Measurements from ENCODE around the gene MYL12B.

The MYL12B gene

GRCh38 chr18:3251963-3252277 is 10.0 kb upstream of the MYL12B start:
- H3K4me3 ChIP-seq (ENCODE audit: low read length) = no peak overlapping the region
- no peak overlapping the region for H3K9ac ChIP-seq (ENCODE audit: low read depth, low read length)
- H3K27ac ChIP-seq (ENCODE audit: low read depth, low read length) = peak overlapping the region; percentile 28; the same call in 1 of the 2 replicates
- peaks cover 61% of the 10 kb centered on the region for H3K36me3 ChIP-seq (ENCODE audit: insufficient read depth, low read length)
- no peaks in the 10 kb centered on the region for H3K9me3 ChIP-seq (ENCODE audit: insufficient read depth, low read depth, low read length)
- H3K27me3 ChIP-seq (ENCODE audit: insufficient read depth, low read length) = no peaks in the 10 kb centered on the region
- 92% methylated on average over 2 of the region's 3 CpGs for WGBS
- H3K4me1 ChIP-seq (ENCODE audit: insufficient read depth, low read length) = peaks cover 25% of the 10 kb centered on the region

DNA sequence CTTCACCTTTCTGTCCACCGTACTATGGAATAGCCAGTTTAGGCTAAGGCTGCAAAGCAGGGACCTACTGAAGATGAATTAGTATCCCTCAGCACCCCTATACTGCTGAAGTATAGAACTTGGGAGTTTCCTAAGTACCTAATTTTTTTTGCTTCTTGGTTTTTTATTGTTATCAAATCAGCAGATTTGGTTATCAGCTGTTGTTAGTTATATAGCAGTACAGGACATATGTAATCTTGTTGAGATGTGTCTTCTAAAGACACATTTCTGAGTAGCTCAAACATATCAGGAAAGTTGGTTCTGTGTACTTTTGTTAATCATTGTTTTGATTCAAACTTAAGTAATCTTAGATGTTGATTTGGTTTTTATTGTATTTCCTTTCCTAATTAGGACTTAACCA is 9.1 kb upstream of the MYL12B start:
- Histone ChIP-seq H3K9ac (ENCODE audit: low read depth, low read length) (no peak overlapping the region), H3K4me3 (ENCODE audit: low read length) (no peak overlapping the region), H3K9me3 (ENCODE audit: insufficient read depth, low read depth, low read length) (no peaks in the 10 kb centered on the region), H3K36me3 (ENCODE audit: insufficient read depth, low read length) (peaks cover 70% of the 10 kb centered on the region), H3K27me3 (ENCODE audit: insufficient read depth, low read length) (no peaks in the 10 kb centered on the region), H3K4me1 (ENCODE audit: insufficient read depth, low read length) (peaks cover 31% of the 10 kb centered on the region), H3K27ac (ENCODE audit: low read depth, low read length) (no peak overlapping the region)
- 93% methylated on average over 1 of the region's 1 CpG for WGBS

GRCh38 chr18:3254725-3255124 is 7.2 kb upstream of the MYL12B start:
- peaks cover 78% of the 10 kb centered on the region for H3K36me3 ChIP-seq (ENCODE audit: insufficient read depth, low read length)
- no peaks in the 10 kb centered on the region for H3K9me3 ChIP-seq (ENCODE audit: insufficient read depth, low read depth, low read length)
- H3K4me1 ChIP-seq (ENCODE audit: insufficient read depth, low read length) = peaks cover 23% of the 10 kb centered on the region
- H3K4me3 ChIP-seq (ENCODE audit: low read length) = no peak overlapping the region
- H3K9ac ChIP-seq (ENCODE audit: low read depth, low read length) = no peak overlapping the region
- WGBS = 95% methylated on average over 4 of the region's 4 CpGs
- H3K27ac ChIP-seq (ENCODE audit: low read depth, low read length) = no peak overlapping the region
- no peaks in the 10 kb centered on the region for H3K27me3 ChIP-seq (ENCODE audit: insufficient read depth, low read length)

- Histone ChIP-seq H3K9ac (ENCODE audit: low read depth, low read length) (no peak overlapping the region), H3K9me3 (ENCODE audit: insufficient read depth, low read depth, low read length) (no peaks in the 10 kb centered on the region), H3K27ac (ENCODE audit: low read depth, low read length) (no peak overlapping the region), H3K36me3 (ENCODE audit: insufficient read depth, low read length) (peaks cover 70% of the 10 kb centered on the region), H3K27me3 (ENCODE audit: insufficient read depth, low read length) (no peaks in the 10 kb centered on the region), H3K4me1 (ENCODE audit: insufficient read depth, low read length) (peaks cover 20% of the 10 kb centered on the region; the same call in 1 of the 2 replicates), H3K4me3 (ENCODE audit: low read length) (no peak overlapping the region)
- 98% methylated on average over 4 of the region's 5 CpGs for WGBS
Observed at GRCh38 chr18:3255611-3256165, 6.2 kb upstream of the MYL12B start.

- peak overlapping the region; percentile 65; the same call in 1 of the 2 replicates for H3K27ac ChIP-seq (ENCODE audit: low read depth, low read length)
- no peaks in the 10 kb centered on the region for H3K27me3 ChIP-seq (ENCODE audit: insufficient read depth, low read length)
- H3K9me3 ChIP-seq (ENCODE audit: insufficient read depth, low read depth, low read length) = no peaks in the 10 kb centered on the region
- H3K36me3 ChIP-seq (ENCODE audit: insufficient read depth, low read length) = peaks cover 68% of the 10 kb centered on the region
- H3K9ac ChIP-seq (ENCODE audit: low read depth, low read length) = no peak overlapping the region
- 92% methylated on average over 5 of the region's 5 CpGs for WGBS
- peaks cover 10% of the 10 kb centered on the region; the same call in 1 of the 2 replicates for H3K4me1 ChIP-seq (ENCODE audit: insufficient read depth, low read length)
- H3K4me3 ChIP-seq (ENCODE audit: low read length) = no peak overlapping the region
Observed at GRCh38 chr18:3256693-3257626, 5.0 kb upstream of the MYL12B start.

DNA sequence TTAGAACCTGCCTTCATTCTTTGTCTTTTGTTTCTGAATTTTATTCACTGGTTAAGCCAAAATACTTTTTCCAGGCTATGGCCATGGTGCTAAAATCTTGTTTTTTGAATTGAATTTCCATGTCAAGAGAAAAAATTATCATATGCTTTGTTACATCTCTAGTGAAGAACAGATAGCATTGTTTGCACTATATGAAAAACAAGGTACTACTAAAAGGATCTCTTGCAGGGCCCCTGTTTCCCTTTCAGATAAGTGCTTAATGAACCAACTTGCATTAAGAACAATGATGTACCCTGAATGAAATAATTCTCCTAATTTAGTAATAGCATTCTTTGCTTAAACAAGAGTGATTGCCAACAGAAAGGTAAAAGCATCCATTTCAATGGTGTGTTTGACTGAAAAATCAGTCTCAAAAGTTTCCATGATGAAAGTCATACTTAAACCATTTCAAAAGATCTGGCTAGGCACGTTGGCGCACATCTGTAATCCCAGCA is 4.3 kb upstream of the MYL12B start:
- peak overlapping the region; percentile 65; the same call in 1 of the 2 replicates for H3K27ac ChIP-seq (ENCODE audit: low read depth, low read length)
- peaks cover 10% of the 10 kb centered on the region; the same call in 1 of the 2 replicates for H3K4me1 ChIP-seq (ENCODE audit: insufficient read depth, low read length)
- no peaks in the 10 kb centered on the region for H3K27me3 ChIP-seq (ENCODE audit: insufficient read depth, low read length)
- peaks cover 66% of the 10 kb centered on the region for H3K36me3 ChIP-seq (ENCODE audit: insufficient read depth, low read length)
- 94% methylated on average over 2 of the region's 2 CpGs for WGBS
- no peak overlapping the region for H3K9ac ChIP-seq (ENCODE audit: low read depth, low read length)
- H3K9me3 ChIP-seq (ENCODE audit: insufficient read depth, low read depth, low read length) = no peaks in the 10 kb centered on the region
- H3K4me3 ChIP-seq (ENCODE audit: low read length) = no peak overlapping the region

DNA sequence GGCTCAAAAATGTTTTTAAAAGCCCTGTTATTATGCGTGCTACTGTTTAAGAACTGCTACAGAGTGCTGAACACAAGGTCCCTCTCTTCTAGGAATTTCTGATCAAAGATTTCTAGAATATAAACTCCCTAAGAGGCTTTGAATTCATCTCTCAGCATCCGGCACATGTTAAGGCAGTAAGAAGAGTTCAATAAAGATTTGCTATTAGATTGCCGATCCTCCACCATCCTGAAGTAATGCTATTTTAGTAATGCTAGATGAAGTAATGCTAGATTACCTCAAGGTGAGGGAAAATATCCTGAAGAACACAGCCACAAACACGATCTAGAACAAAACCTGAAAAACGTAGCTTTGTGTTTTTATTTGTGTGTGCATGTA is 949 bp upstream of the MYL12B start:
- peak overlapping the region; percentile 87 for H3K4me3 ChIP-seq (ENCODE audit: low read length)
- peak overlapping the region; percentile 99 for H3K27ac ChIP-seq (ENCODE audit: low read depth, low read length)
- H3K27me3 ChIP-seq (ENCODE audit: insufficient read depth, low read length) = no peaks in the 10 kb centered on the region
- H3K9me3 ChIP-seq (ENCODE audit: insufficient read depth, low read depth, low read length) = no peaks in the 10 kb centered on the region
- H3K36me3 ChIP-seq (ENCODE audit: insufficient read depth, low read length) = peaks cover 32% of the 10 kb centered on the region
- peaks cover 24% of the 10 kb centered on the region for H3K4me1 ChIP-seq (ENCODE audit: insufficient read depth, low read length)
- H3K9ac ChIP-seq (ENCODE audit: low read depth, low read length) = peak overlapping the region; percentile 100
- WGBS = 42% methylated on average over 5 of the region's 5 CpGs

DNA sequence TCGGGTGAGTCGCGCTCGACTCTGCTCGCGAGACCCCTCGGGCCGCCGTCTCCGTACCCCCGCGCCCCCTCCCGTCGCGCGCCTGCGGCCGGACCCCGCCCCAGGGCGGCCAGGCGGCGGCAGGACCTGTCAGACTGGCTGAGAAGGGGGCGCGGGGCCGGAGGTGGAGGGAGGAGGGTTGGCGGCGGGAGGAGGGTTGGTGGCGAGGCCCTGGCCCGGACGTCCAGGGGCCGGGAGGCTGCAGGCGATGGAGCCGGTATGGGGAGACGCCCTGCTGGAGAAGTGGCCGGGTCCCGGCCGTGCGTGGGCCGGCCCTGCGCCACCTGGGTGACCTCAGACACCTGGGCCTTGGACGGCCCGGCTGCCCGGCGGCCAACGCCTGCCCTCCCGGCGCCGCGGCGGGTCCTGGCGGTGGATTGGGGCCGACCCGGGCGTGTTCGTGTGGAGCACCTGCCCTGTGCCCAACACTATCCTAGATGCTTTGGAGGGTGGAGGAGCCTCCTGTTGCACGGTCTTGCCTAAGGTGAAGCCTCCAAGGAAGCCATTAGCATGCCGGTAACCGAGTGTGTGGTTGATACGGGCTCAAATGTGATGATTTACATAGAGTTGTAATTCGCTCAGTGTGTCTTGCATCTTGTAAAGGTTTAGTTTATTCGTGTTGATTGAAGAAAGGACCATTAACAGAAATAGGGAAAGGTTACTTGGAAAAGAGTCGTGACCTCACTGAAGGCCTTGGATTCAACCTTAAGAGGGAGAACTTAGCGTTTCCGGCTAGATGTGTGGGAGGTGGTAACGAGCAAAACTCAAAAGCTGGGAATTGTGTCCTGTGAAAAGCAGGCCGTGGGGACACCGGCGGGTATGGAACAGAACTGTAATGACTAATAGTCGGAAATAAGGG is 550 bp downstream of the MYL12B start:
- H3K9ac ChIP-seq (ENCODE audit: low read depth, low read length) = peak overlapping the region; percentile 100
- H3K36me3 ChIP-seq (ENCODE audit: insufficient read depth, low read length) = peaks cover 17% of the 10 kb centered on the region
- H3K27ac ChIP-seq (ENCODE audit: low read depth, low read length) = peak overlapping the region; percentile 99
- WGBS = under 1% methylated on average over 69 of the region's 69 CpGs
- no peaks in the 10 kb centered on the region for H3K27me3 ChIP-seq (ENCODE audit: insufficient read depth, low read length)
- H3K4me3 ChIP-seq (ENCODE audit: low read length) = peak overlapping the region; percentile 87
- H3K9me3 ChIP-seq (ENCODE audit: insufficient read depth, low read depth, low read length) = no peaks in the 10 kb centered on the region
- H3K4me1 ChIP-seq (ENCODE audit: insufficient read depth, low read length) = peaks cover 20% of the 10 kb centered on the region

- WGBS = 26% methylated on average over 8 of the region's 8 CpGs
- Histone ChIP-seq H3K27ac (ENCODE audit: low read depth, low read length) (no peak overlapping the region), H3K27me3 (ENCODE audit: insufficient read depth, low read length) (no peaks in the 10 kb centered on the region), H3K4me3 (ENCODE audit: low read length) (peak overlapping the region; percentile 87), H3K9ac (ENCODE audit: low read depth, low read length) (peak overlapping the region; percentile 100), H3K4me1 (ENCODE audit: insufficient read depth, low read length) (peaks cover 17% of the 10 kb centered on the region; the same call in 1 of the 2 replicates), H3K36me3 (ENCODE audit: insufficient read depth, low read length) (peaks cover 10% of the 10 kb centered on the region), H3K9me3 (ENCODE audit: insufficient read depth, low read depth, low read length) (no peaks in the 10 kb centered on the region)
Observed at GRCh38 chr18:3263132-3263700, 1.3 kb downstream of the MYL12B start.

- H3K36me3 ChIP-seq (ENCODE audit: insufficient read depth, low read length) = no peaks in the 10 kb centered on the region
- H3K9ac ChIP-seq (ENCODE audit: low read depth, low read length) = no peak overlapping the region
- H3K4me3 ChIP-seq (ENCODE audit: low read length) = no peak overlapping the region
- no peaks in the 10 kb centered on the region for H3K27me3 ChIP-seq (ENCODE audit: insufficient read depth, low read length)
- H3K9me3 ChIP-seq (ENCODE audit: insufficient read depth, low read depth, low read length) = no peaks in the 10 kb centered on the region
- WGBS = 82% methylated on average over 2 of the region's 2 CpGs
- H3K27ac ChIP-seq (ENCODE audit: low read depth, low read length) = no peak overlapping the region
- peaks cover 19% of the 10 kb centered on the region for H3K4me1 ChIP-seq (ENCODE audit: insufficient read depth, low read length)
Observed at GRCh38 chr18:3264362-3264761, 2.4 kb downstream of the MYL12B start.
